Body of pancreas (tissue), 4 donors: ENCODE results near the gene LCE2B.

ENCODE experiments used
- CTCF ChIP-seq, 7 experiments: fragments of 450-650 bp in 4 of 7; fragments of 200-600 bp in 3 of 7; sonication (generic) in 3 of 7; IDR thresholded peaks; one replicate each; pipeline ENCODE4 v1.5.1; 2016 to 2019; ENCODE audit warnings: antibody characterized with exemption in 7 of 7
- POLR2A ChIP-seq, 3 donors: fragments of 450-650 bp; IDR thresholded peaks; one replicate each; pipeline ENCODE4 v1.6.1; 2016; ENCODE audit warnings: antibody characterized with exemption in 3 of 3, mild to moderate bottlenecking in 2 of 3

GRCh38 chr1:152679459-152679858 lies 6.5 kb upstream of the LCE2B start:
- TF ChIP-seq CTCF (IDR thresholded peaks at IDR 0.05): no peak
- TF ChIP-seq POLR2A (IDR thresholded peaks at IDR 0.05): no peak
